GDM1 (cell line): ENCODE results near the gene PGAP1.

Experiments used
- DNase-seq: peaks from one replicate; lab custom pipeline; 2025; lab: John Stamatoyannopoulos, UW

The PGAP1 gene

GRCh38 chr2:196801674-196802261 lies 124.7 kb downstream of the PGAP1 start:
- DNase-seq, result no peak

- no peak for DNase-seq
Measured at GRCh38 chr2:196798980-196799379, 127.5 kb downstream of the PGAP1 start.

GRCh38 chr2:196792865-196793264 lies 133.6 kb downstream of the PGAP1 start:
- DNase-seq, result no peak

GRCh38 chr2:196783431-196784094 lies 142.9 kb downstream of the PGAP1 start:
- no peak for DNase-seq
